HG02973 (cell line): ENCODE measurements around the gene GPR45.
"Not testable (repeated sequence)": the region's sequence is repeated elsewhere in the genome, so short reads cannot be mapped to it uniquely, and the experiment has no call there.

Experiments
- ATAC-seq: cut with Tn5 transposase; IDR thresholded peaks from one replicate; pipeline ENCODE4 v1.9.1; 2021; ENCODE audit warnings: moderate library complexity; ENCODE audit not compliant: unreplicated experiment

Gene GPR45

GRCh38 chr2:105241443-105241842 lies at the start of gene GPR45:
GPR45 (plus strand) TSS chr2:105241743; CDS start chr2:105241859, 116 bp downstream.
- no peak for ATAC-seq

- ATAC-seq: no peak
Measured at GRCh38 chr2:105194022-105194675, 47.4 kb upstream of the GPR45 start.

GRCh38 chr2:105196651-105197050 lies 44.9 kb upstream of the GPR45 start:
- no peak for ATAC-seq

GRCh38 chr2:105215586-105216192 lies 25.9 kb upstream of the GPR45 start:
- no peak for ATAC-seq

- ATAC-seq: no peak
Measured at GRCh38 chr2:105220604-105221003, 20.9 kb upstream of the GPR45 start.

- ATAC-seq: no peak
Measured at GRCh38 chr2:105224444-105224843, 17.1 kb upstream of the GPR45 start.

GRCh38 chr2:105231232-105231619 lies 10.3 kb upstream of the GPR45 start:
- ATAC-seq: no peak

GRCh38 chr2:105235388-105236059 lies 6.0 kb upstream of the GPR45 start:
- no peak for ATAC-seq

GRCh38 chr2:105236060-105236424 lies 5.5 kb upstream of the GPR45 start:
- no peak for ATAC-seq

- no peak for ATAC-seq
Measured at GRCh38 chr2:105237045-105237765, 4.3 kb upstream of the GPR45 start.

- ATAC-seq: no peak
Measured at GRCh38 chr2:105238664-105239240, 2.8 kb upstream of the GPR45 start.

- no peak for ATAC-seq
Measured at GRCh38 chr2:105239924-105240323, 1.6 kb upstream of the GPR45 start.

GRCh38 chr2:105242286-105242993 lies 897 bp downstream of the GPR45 start:
- ATAC-seq: no peak

GRCh38 chr2:105243961-105244360 lies 2.4 kb downstream of the GPR45 start:
- ATAC-seq: no peak

GRCh38 chr2:105244451-105244850 lies 2.9 kb downstream of the GPR45 start:
- no peak for ATAC-seq

- ATAC-seq: no peak
Measured at GRCh38 chr2:105248316-105249070, 7.0 kb downstream of the GPR45 start.

GRCh38 chr2:105249181-105249580 lies 7.6 kb downstream of the GPR45 start:
- ATAC-seq: no peak

GRCh38 chr2:105249891-105250290 lies 8.3 kb downstream of the GPR45 start:
- ATAC-seq: no peak

GRCh38 chr2:105251016-105251648 lies 9.6 kb downstream of the GPR45 start:
- not testable (repeated sequence) for ATAC-seq
